ENCODE measurements around the gene AVPR1B. TPM values are rescaled to one million over a fixed set of nuclear protein-coding genes. Genes with fewer than 3 reads are reported as not detected.
A peak's percentile ranks its signal among the peaks of the same experiment; 100 is the strongest.

The AVPR1B gene
- total and polyA plus RNA-seq, 2 donors, result 0.09 to 0.23 TPM

DNA sequence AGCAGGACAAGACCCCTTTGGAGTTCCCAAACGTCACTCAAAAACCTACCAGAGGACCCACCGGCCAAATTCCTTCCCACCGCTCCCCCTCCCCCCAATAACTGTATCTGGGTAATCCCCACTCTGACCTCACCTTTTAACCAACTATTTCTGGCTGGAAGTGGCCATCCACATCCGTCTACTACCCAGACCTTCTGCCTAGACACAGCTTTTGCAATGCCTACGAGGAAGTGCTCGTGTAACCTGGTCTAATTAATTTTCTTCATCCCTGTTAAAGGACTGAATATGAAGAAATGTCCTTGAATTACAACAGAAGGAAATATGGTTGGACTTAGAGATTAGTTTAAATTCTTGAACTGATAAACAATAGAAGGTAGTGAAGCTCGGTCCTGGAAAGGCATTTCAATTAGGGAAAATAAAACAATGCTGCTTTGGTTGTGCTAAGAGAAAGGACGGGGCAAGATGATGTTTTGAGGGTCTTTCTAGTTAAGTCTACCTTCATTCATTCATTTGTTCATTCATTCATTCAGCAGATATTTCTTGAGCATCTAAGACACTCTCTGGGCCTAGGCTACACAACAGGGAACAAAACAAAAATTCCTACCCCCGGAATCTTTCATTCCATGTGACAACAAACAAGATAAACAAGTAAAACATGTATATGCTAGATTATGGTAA is 18.8 kb downstream of the AVPR1B start:
- Histone ChIP-seq H3K27me3 (ENCODE audit: control insufficient read depth in 2 of 2, insufficient read depth in 1 of 2, low read length in 1 of 2) (no peaks in the 10 kb centered on the region), H3K36me3 (ENCODE audit: control insufficient read depth in 2 of 2, insufficient read depth in 2 of 2, low read length in 1 of 2) (peaks cover 0 to 2% of the 10 kb centered on the region in 2 donors), H3K4me1 (ENCODE audit: control insufficient read depth in 2 of 2, insufficient read depth in 2 of 2, low read length in 2 of 2) (peaks cover 9 to 28% of the 10 kb centered on the region in 2 donors), H3K9me3 (ENCODE audit: control insufficient read depth in 2 of 2, insufficient read depth in 1 of 2, low read length in 1 of 2) (no peaks in the 10 kb centered on the region), H3K27ac (ENCODE audit: low read depth in 1 of 2, low read length in 1 of 2) (no peak overlapping the region), H3K4me3 (ENCODE audit: low read length in 2 of 2) (no peak overlapping the region)
- DNase-seq (ENCODE audit: low read depth in 6 of 9, low spot score in 9 of 9), result no peak
- WGBS, result 94% methylated on average over 9 of the region's 9 CpGs

DNA sequence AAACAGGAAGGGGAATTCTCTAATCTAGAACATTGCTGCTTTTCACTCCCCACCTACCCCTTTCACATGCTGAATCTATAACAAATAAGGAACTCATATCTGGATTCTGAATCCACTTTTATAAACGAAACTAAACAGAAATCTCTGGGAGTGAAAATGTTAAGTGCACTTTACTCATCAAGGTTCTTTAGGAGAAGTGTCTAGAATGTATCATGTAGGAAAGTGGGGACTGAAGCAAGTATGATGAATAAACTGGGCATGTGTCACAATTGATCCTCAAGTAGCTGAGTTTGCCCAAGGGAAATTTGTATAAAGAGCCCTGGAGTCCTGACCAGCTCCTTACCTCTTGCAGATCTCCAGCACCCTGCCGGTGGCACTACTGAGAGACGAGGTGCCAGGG is 19.8 kb downstream of the AVPR1B start:
- H3K4me1 ChIP-seq (ENCODE audit: control insufficient read depth in 2 of 2, insufficient read depth in 2 of 2, low read length in 2 of 2), result peaks cover 9 to 28% of the 10 kb centered on the region in 2 donors
- no peaks in the 10 kb centered on the region for H3K27me3 ChIP-seq (ENCODE audit: control insufficient read depth in 2 of 2, insufficient read depth in 1 of 2, low read length in 1 of 2)
- no peak overlapping the region for H3K4me3 ChIP-seq (ENCODE audit: low read length in 2 of 2)
- 80% methylated on average over 3 of the region's 3 CpGs for WGBS
- no peak overlapping the region for H3K27ac ChIP-seq (ENCODE audit: low read depth in 1 of 2, low read length in 1 of 2)
- H3K36me3 ChIP-seq (ENCODE audit: control insufficient read depth in 2 of 2, insufficient read depth in 2 of 2, low read length in 1 of 2), result peaks cover 0 to 2% of the 10 kb centered on the region in 2 donors
- no peak for DNase-seq (ENCODE audit: low read depth in 6 of 9, low spot score in 9 of 9)
- H3K9me3 ChIP-seq (ENCODE audit: control insufficient read depth in 2 of 2, insufficient read depth in 1 of 2, low read length in 1 of 2), result no peaks in the 10 kb centered on the region

DNA sequence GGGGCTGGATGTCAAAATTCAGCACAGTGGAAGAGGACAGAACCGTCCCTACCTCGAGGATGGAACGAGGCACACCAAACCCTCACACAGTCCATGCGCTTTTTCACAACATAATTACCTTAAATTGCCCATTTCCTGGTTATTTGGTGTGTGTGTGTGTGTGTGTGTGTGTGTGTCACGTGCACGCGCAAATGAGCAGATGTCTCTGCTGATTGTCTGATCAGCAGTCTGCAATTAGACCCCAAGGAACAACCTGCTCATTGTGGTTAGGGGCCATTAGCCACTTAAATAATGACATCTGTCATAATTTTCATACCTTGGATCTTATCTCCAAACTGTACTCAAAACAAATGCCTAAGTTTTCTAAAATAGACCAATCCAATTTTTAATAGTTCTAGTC is 23.2 kb downstream of the AVPR1B start:
- WGBS, result 12% methylated on average over 7 of the region's 7 CpGs

DNA sequence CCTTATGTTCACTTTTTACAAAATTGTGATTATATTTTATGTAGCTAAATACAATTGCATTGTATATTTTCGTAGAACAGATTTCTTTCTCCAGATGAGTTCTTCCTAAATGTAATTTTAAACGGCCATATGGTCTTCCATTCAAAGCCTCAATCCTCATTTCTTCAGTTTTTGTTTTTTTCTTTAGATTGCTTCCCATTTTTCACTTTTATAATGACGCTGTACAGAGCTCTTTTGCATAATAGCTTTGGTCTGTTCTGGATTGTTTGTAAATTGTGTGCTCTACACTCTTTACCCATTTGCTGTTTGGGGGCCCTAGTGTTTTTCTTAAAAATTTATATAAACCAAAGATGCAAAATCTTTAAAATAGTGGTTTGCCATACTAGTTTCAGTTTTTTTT is 27.8 kb downstream of the AVPR1B start:
- Histone ChIP-seq H3K27ac (ENCODE audit: low read depth in 1 of 2, low read length in 1 of 2) (no peak overlapping the region), H3K27me3 (ENCODE audit: control insufficient read depth in 2 of 2, insufficient read depth in 1 of 2, low read length in 1 of 2) (no peaks in the 10 kb centered on the region), H3K4me1 (ENCODE audit: control insufficient read depth in 2 of 2, insufficient read depth in 2 of 2, low read length in 2 of 2) (peaks cover 7% of the 10 kb centered on the region in 2 donors), H3K36me3 (ENCODE audit: control insufficient read depth in 2 of 2, insufficient read depth in 2 of 2, low read length in 1 of 2) (no peaks in the 10 kb centered on the region), H3K9me3 (ENCODE audit: control insufficient read depth in 2 of 2, insufficient read depth in 1 of 2, low read length in 1 of 2) (no peaks in the 10 kb centered on the region), H3K4me3 (ENCODE audit: low read length in 2 of 2) (no peak overlapping the region)
- no peak for DNase-seq (ENCODE audit: low read depth in 6 of 9, low spot score in 9 of 9)
- WGBS, result 89% methylated on average over 3 of the region's 3 CpGs

More for the DNA sequence above, 23.2 kb downstream of the AVPR1B start:
- Histone ChIP-seq H3K36me3 (ENCODE audit: control insufficient read depth in 2 of 2, insufficient read depth in 2 of 2, low read length in 1 of 2) (peaks cover 0 to 2% of the 10 kb centered on the region in 2 donors), H3K27me3 (ENCODE audit: control insufficient read depth in 2 of 2, insufficient read depth in 1 of 2, low read length in 1 of 2) (no peaks in the 10 kb centered on the region), H3K9me3 (ENCODE audit: control insufficient read depth in 2 of 2, insufficient read depth in 1 of 2, low read length in 1 of 2) (no peaks in the 10 kb centered on the region), H3K4me1 (ENCODE audit: control insufficient read depth in 2 of 2, insufficient read depth in 2 of 2, low read length in 2 of 2) (peaks cover 7 to 12% of the 10 kb centered on the region in 2 donors), H3K27ac (ENCODE audit: low read depth in 1 of 2, low read length in 1 of 2) (peak overlapping the region in 1 of 2 donors; percentile 23), H3K4me3 (ENCODE audit: low read length in 2 of 2) (no peak overlapping the region)
- peak in 3 of 9 donors; percentile 21 to 63 (median 26) for DNase-seq (ENCODE audit: low read depth in 6 of 9, low spot score in 9 of 9)

DNA sequence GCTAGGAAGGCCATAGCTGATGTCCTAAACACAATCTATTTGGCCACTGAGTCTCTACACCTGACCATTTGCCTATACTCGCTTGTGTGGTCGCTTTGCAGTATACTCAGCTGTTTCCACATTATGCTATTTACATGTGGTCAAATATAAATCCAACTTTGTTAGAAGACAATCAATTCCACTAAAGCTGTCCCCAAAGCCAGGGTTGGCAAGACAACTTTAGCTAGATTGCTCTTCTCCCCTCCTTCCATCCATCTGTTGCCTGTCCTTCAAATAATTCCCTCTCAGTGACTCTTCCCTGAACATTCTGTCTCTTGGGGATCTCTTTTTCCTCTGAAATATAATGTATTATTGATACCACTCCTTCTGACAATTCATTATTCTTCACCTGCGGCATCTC is 30.1 kb downstream of the AVPR1B start:
- Histone ChIP-seq H3K36me3 (ENCODE audit: control insufficient read depth in 2 of 2, insufficient read depth in 2 of 2, low read length in 1 of 2) (no peaks in the 10 kb centered on the region), H3K4me1 (ENCODE audit: control insufficient read depth in 2 of 2, insufficient read depth in 2 of 2, low read length in 2 of 2) (peaks cover 0 to 7% of the 10 kb centered on the region in 2 donors), H3K27ac (ENCODE audit: low read depth in 1 of 2, low read length in 1 of 2) (no peak overlapping the region), H3K9me3 (ENCODE audit: control insufficient read depth in 2 of 2, insufficient read depth in 1 of 2, low read length in 1 of 2) (no peaks in the 10 kb centered on the region), H3K27me3 (ENCODE audit: control insufficient read depth in 2 of 2, insufficient read depth in 1 of 2, low read length in 1 of 2) (no peaks in the 10 kb centered on the region), H3K4me3 (ENCODE audit: low read length in 2 of 2) (no peak overlapping the region)
- 95% methylated on average over 3 of the region's 3 CpGs for WGBS
- DNase-seq (ENCODE audit: low read depth in 6 of 9, low spot score in 9 of 9), result no peak

DNA sequence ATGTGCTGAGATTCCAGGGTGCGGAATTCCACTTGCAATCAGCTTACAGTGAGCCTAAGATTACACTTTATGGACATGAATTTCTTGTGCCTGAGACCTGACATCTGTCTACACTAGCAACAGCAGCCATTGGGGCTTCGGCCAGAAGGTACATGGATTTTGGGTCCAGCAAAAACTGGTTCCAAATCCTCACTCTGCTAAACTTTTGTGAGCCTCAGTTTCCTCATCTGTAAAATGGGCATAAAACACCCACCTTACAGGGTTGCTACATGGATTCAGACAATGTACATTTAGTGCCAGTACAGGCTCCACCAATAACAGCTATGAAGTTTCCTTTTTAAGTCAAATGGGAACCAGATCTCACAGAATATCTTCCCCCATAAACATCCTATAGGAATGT is 33.4 kb downstream of the AVPR1B start:
- Histone ChIP-seq H3K4me1 (ENCODE audit: control insufficient read depth in 2 of 2, insufficient read depth in 2 of 2, low read length in 2 of 2) (peaks cover 8 to 32% of the 10 kb centered on the region in 2 donors), H3K27me3 (ENCODE audit: control insufficient read depth in 2 of 2, insufficient read depth in 1 of 2, low read length in 1 of 2) (no peaks in the 10 kb centered on the region), H3K36me3 (ENCODE audit: control insufficient read depth in 2 of 2, insufficient read depth in 2 of 2, low read length in 1 of 2) (no peaks in the 10 kb centered on the region), H3K9me3 (ENCODE audit: control insufficient read depth in 2 of 2, insufficient read depth in 1 of 2, low read length in 1 of 2) (no peaks in the 10 kb centered on the region), H3K4me3 (ENCODE audit: low read length in 2 of 2) (no peak overlapping the region), H3K27ac (ENCODE audit: low read depth in 1 of 2, low read length in 1 of 2) (no peak overlapping the region)
- WGBS, result 97% methylated on average over 2 of the region's 2 CpGs
- no peak for DNase-seq (ENCODE audit: low read depth in 6 of 9, low spot score in 9 of 9)

DNA sequence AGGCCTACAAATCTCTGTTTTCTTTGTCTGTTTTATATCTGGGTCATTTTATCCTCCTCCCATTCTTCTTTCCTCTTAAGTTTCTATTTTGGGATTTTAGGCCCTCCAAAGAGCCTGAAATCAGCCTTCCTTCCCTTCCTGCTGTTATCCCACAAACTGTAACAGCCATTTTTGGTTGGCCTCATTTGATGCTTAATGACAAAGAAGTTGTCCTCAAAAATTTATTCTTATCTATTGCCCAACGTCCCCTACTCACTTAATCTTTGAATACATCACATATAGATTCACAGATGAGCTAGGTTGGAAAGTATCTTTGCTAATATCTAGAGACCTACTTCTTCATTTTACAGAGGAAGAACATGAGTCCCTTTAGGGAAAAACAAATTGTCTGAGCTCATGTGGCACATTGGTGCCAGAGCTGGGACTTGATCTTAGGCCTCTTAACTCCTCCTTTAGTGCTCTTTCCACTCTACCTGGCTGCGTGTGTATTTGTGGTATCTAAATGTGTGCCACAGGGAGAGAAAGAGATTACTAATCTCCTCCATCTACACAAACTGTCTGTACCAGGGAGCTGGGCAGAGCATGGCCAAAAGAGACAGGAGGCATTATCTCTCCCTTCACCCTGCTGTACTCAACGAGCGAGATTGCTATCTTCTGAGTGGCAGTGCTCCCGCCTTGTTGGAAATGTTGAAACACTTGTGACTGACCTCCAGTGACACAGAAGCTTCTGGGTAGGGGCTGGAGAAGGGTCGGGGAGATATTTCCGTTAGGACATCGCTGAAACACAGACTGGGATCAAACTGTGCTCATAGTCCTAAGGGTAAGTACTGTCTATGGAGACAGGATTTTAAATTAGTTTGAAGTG is 34.1 kb downstream of the AVPR1B start:
- Histone ChIP-seq H3K4me3 (ENCODE audit: low read length in 2 of 2) (no peak overlapping the region), H3K27ac (ENCODE audit: low read depth in 1 of 2, low read length in 1 of 2) (no peak overlapping the region), H3K27me3 (ENCODE audit: control insufficient read depth in 2 of 2, insufficient read depth in 1 of 2, low read length in 1 of 2) (no peaks in the 10 kb centered on the region), H3K36me3 (ENCODE audit: control insufficient read depth in 2 of 2, insufficient read depth in 2 of 2, low read length in 1 of 2) (no peaks in the 10 kb centered on the region), H3K4me1 (ENCODE audit: control insufficient read depth in 2 of 2, insufficient read depth in 2 of 2, low read length in 2 of 2) (peaks cover 8 to 32% of the 10 kb centered on the region in 2 donors), H3K9me3 (ENCODE audit: control insufficient read depth in 2 of 2, insufficient read depth in 1 of 2, low read length in 1 of 2) (no peaks in the 10 kb centered on the region)
- DNase-seq (ENCODE audit: low read depth in 6 of 9, low spot score in 9 of 9), result no peak
- WGBS, result 80% methylated on average over 8 of the region's 8 CpGs

DNA sequence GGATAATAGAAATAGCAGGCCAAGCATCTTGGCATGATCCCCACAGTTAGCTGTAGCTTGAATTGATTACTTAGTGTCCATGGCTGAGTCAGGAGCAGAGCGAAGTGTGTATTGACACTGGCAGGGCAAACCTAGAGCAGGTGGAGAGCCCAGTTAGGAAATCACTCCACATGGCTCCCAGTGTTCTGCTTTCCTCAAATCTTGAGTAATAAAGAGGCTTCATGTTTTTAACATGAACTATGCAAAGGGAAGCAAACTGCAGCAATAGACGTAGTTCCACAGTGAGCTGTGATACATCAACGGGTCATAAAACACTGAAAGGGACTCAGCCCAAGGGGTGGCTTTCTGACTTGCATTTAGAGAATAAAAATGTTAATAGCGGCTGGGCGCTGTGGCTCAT is 35.3 kb downstream of the AVPR1B start:
- WGBS, result 95% methylated on average over 5 of the region's 5 CpGs

More for the DNA sequence above, 35.3 kb downstream of the AVPR1B start:
- Histone ChIP-seq H3K27me3 (ENCODE audit: control insufficient read depth in 2 of 2, insufficient read depth in 1 of 2, low read length in 1 of 2) (no peaks in the 10 kb centered on the region), H3K27ac (ENCODE audit: low read depth in 1 of 2, low read length in 1 of 2) (no peak overlapping the region), H3K4me1 (ENCODE audit: control insufficient read depth in 2 of 2, insufficient read depth in 2 of 2, low read length in 2 of 2) (peaks cover 8 to 34% of the 10 kb centered on the region in 2 donors), H3K36me3 (ENCODE audit: control insufficient read depth in 2 of 2, insufficient read depth in 2 of 2, low read length in 1 of 2) (no peaks in the 10 kb centered on the region), H3K4me3 (ENCODE audit: low read length in 2 of 2) (no peak overlapping the region), H3K9me3 (ENCODE audit: control insufficient read depth in 2 of 2, insufficient read depth in 1 of 2, low read length in 1 of 2) (no peaks in the 10 kb centered on the region)
- DNase-seq (ENCODE audit: low read depth in 6 of 9, low spot score in 9 of 9), result no peak
